ENCODE results near the gene ALAS2. TPM values are rescaled to one million over a fixed set of nuclear protein-coding genes. Genes with fewer than 3 reads are reported as not detected.
A peak's percentile ranks its signal among the peaks of the same experiment; 100 is the strongest.

The ALAS2 gene
- total RNA-seq, 1 experiment from 2014 or later = not detected

- Histone ChIP-seq H3K4me3 (ENCODE audit: low read length) (no peak overlapping the region), H3K27me3 (ENCODE audit: low read length) (no peaks in the 10 kb centered on the region), H3K9me3 (ENCODE audit: low read length) (no peaks in the 10 kb centered on the region; the same call in 1 of the 2 replicates), H3K27ac (ENCODE audit: low read length) (no peak overlapping the region), H3K36me3 (ENCODE audit: insufficient read depth, low read length) (no peaks in the 10 kb centered on the region), H2AFZ (ENCODE audit: low read length) (no peak overlapping the region), H3K4me2 (ENCODE audit: low read depth, low read length, poor library complexity, severe bottlenecking) (no peak overlapping the region), H3K79me2 (ENCODE audit: low read length) (no peaks in the 10 kb centered on the region), H3K4me1 (ENCODE audit: low read length) (no peaks in the 10 kb centered on the region), H3K9me2 (replicated peaks; ENCODE audit: insufficient read depth, low read length) (no peaks in the 10 kb centered on the region), H4K20me1 (ENCODE audit: insufficient read depth, low read depth, low read length) (no peaks in the 10 kb centered on the region), H3K9ac (ENCODE audit: low read length) (no peak overlapping the region)
- peak; percentile 58 for DNase-seq
Measured at GRCh38 chrX:55011294-55011693, 19.5 kb downstream of the ALAS2 start.

DNA sequence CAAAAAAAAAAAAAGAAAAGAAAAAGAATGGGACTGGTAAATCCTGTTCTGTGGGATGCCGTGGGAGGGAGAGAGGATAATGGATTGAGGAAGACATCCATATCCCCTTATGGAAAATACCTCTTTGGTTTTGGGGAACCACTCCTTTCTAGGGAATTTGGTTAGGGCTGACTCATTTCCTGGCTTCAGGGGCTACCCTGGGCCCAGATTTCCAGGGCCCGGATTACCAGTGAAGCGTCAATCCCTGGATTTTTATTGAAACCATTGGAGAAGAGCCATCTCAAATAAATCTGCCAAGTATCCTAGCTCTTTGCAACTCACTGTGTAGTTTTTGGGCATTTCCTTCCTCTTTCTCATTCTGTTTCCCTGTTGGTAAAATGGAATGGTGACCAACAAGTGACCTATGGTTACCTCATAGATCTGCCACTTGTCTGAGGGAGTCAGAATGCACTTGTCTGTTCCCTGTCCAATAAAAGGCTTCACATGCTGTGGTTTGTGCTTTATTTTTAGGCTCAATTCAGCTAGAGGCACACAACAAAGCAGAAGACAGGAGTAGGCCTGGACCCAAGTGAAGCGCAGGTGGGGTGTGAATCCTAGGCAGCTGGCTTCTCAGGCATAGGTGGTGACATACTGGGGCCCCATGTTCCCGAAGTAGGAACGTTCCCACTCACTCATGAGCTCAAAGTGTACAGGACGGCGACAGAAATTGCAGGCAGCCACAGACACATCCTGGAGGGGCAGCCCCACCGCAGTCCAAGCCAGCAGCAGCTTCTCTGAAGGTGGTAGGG lies 22.0 kb downstream of the ALAS2 start:
- Histone ChIP-seq H3K9me2 (replicated peaks; ENCODE audit: insufficient read depth, low read length) (no peaks in the 10 kb centered on the region), H2AFZ (ENCODE audit: low read length) (no peak overlapping the region), H3K9ac (ENCODE audit: low read length) (no peak overlapping the region), H3K4me3 (ENCODE audit: low read length) (no peak overlapping the region), H3K9me3 (ENCODE audit: low read length) (no peaks in the 10 kb centered on the region; the same call in 1 of the 2 replicates), H3K27me3 (ENCODE audit: low read length) (no peaks in the 10 kb centered on the region), H4K20me1 (ENCODE audit: insufficient read depth, low read depth, low read length) (no peaks in the 10 kb centered on the region), H3K4me1 (ENCODE audit: low read length) (no peaks in the 10 kb centered on the region), H3K4me2 (ENCODE audit: low read depth, low read length, poor library complexity, severe bottlenecking) (no peak overlapping the region), H3K36me3 (ENCODE audit: insufficient read depth, low read length) (peaks cover 2% of the 10 kb centered on the region; the same call in 1 of the 2 replicates), H3K79me2 (ENCODE audit: low read length) (no peaks in the 10 kb centered on the region), H3K27ac (ENCODE audit: low read length) (no peak overlapping the region)
- no peak for DNase-seq

DNA sequence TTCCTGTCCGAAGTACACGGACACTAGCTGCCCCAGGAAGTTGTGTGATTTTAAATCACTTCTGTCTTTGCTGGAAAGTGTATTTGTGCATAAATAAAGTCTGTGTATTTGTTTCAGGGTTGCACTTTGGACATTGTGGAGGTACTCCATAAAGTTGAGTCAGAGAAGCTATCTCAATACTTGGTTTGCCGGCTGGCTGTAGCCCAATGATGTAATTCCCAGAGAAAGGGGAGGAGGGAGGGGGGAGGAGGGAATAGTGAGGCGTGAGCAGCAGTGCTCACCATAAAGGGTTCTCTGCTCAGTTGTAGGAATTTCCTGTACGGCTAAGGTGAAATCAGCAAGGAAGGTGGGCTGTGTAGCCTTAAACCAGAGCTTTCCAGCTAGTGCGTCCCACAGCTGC lies 23.1 kb downstream of the ALAS2 start:
- H3K36me3 ChIP-seq (ENCODE audit: insufficient read depth, low read length) = peaks cover 7% of the 10 kb centered on the region; the same call in 1 of the 2 replicates
- no peak overlapping the region for H3K4me2 ChIP-seq (ENCODE audit: low read depth, low read length, poor library complexity, severe bottlenecking)
- no peak overlapping the region for H3K27ac ChIP-seq (ENCODE audit: low read length)
- no peak for DNase-seq
- H3K4me1 ChIP-seq (ENCODE audit: low read length) = no peaks in the 10 kb centered on the region
- H3K9me2 ChIP-seq (replicated peaks; ENCODE audit: insufficient read depth, low read length) = no peaks in the 10 kb centered on the region
- no peaks in the 10 kb centered on the region for H4K20me1 ChIP-seq (ENCODE audit: insufficient read depth, low read depth, low read length)
- H3K9ac ChIP-seq (ENCODE audit: low read length) = no peak overlapping the region
- H3K9me3 ChIP-seq (ENCODE audit: low read length) = no peaks in the 10 kb centered on the region
- no peak overlapping the region for H3K4me3 ChIP-seq (ENCODE audit: low read length)
- H3K79me2 ChIP-seq (ENCODE audit: low read length) = no peaks in the 10 kb centered on the region
- no peak overlapping the region for H2AFZ ChIP-seq (ENCODE audit: low read length)
- H3K27me3 ChIP-seq (ENCODE audit: low read length) = no peaks in the 10 kb centered on the region

DNA sequence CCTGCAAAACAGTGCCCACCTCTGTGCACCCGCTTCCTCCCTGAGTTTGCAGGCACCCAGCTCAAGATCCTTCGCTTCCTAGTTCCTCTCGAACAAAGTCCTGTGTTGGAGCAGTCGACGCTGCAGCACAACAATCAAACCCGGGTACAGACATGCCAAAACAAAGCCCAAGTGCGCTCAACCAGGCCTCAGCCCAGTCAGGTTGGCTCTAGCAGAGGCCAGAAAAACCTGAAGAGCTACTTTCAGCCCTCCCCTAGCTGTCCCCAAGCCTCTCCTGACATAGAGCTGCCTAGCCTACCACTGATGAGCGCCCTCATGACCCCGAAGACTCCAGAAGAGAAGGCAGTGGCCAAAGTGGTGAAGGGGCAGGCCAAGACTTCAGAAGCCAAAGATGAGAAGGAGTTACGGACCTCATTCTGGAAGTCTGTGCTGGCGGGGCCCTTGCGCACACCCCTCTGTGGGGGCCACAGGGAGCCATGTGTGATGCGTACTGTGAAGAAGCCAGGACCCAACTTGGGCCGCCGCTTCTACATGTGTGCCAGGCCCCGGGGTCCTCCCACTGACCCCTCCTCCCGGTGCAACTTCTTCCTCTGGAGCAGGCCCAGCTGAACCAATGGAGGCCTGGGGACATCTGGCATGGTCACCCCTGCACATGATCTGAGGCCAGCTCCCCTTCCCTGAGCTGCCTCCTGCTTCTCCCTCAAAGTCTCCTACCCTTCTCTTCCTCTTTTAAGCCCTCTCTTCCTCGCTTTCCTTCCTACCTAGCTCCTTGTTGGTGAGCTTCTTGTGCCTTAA lies 23.8 kb downstream of the ALAS2 start:
- DNase-seq = no peak
- no peaks in the 10 kb centered on the region for H4K20me1 ChIP-seq (ENCODE audit: insufficient read depth, low read depth, low read length)
- H3K9me3 ChIP-seq (ENCODE audit: low read length) = no peaks in the 10 kb centered on the region
- H3K36me3 ChIP-seq (ENCODE audit: insufficient read depth, low read length) = peaks cover 7% of the 10 kb centered on the region; the same call in 1 of the 2 replicates
- no peak overlapping the region for H3K4me3 ChIP-seq (ENCODE audit: low read length)
- H3K9ac ChIP-seq (ENCODE audit: low read length) = no peak overlapping the region
- no peak overlapping the region for H2AFZ ChIP-seq (ENCODE audit: low read length)
- no peaks in the 10 kb centered on the region for H3K27me3 ChIP-seq (ENCODE audit: low read length)
- H3K4me1 ChIP-seq (ENCODE audit: low read length) = no peaks in the 10 kb centered on the region
- no peaks in the 10 kb centered on the region for H3K9me2 ChIP-seq (replicated peaks; ENCODE audit: insufficient read depth, low read length)
- H3K4me2 ChIP-seq (ENCODE audit: low read depth, low read length, poor library complexity, severe bottlenecking) = no peak overlapping the region
- H3K79me2 ChIP-seq (ENCODE audit: low read length) = no peaks in the 10 kb centered on the region
- no peak overlapping the region for H3K27ac ChIP-seq (ENCODE audit: low read length)

DNA sequence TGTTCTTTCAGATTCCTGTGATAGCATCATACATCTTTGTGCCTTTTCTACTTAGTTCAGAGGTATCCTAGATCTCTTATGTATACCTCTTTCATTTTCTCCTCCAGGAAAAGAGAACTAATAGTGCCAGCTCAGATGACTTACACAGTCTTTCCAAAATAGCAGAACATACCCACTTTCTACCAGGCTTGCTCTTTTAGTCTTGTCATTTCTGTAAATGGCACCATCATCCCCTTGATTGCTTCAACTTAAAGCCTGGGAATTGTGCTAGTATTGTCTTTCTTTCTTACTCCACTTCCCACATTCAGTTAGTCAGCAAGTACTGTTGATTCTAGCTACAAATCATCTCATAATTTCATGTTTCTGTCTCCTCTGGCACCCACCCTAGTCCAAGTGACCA lies 25.5 kb downstream of the ALAS2 start:
- no peak overlapping the region for H3K4me2 ChIP-seq (ENCODE audit: low read depth, low read length, poor library complexity, severe bottlenecking)
- H3K9ac ChIP-seq (ENCODE audit: low read length) = no peak overlapping the region
- no peak for DNase-seq
- H2AFZ ChIP-seq (ENCODE audit: low read length) = no peak overlapping the region
- peaks cover 13% of the 10 kb centered on the region for H3K79me2 ChIP-seq (ENCODE audit: low read length)
- peaks cover 10% of the 10 kb centered on the region for H3K4me1 ChIP-seq (ENCODE audit: low read length)
- no peaks in the 10 kb centered on the region for H3K9me2 ChIP-seq (replicated peaks; ENCODE audit: insufficient read depth, low read length)
- H3K27me3 ChIP-seq (ENCODE audit: low read length) = no peaks in the 10 kb centered on the region
- no peaks in the 10 kb centered on the region for H4K20me1 ChIP-seq (ENCODE audit: insufficient read depth, low read depth, low read length)
- H3K4me3 ChIP-seq (ENCODE audit: low read length) = no peak overlapping the region
- H3K9me3 ChIP-seq (ENCODE audit: low read length) = no peaks in the 10 kb centered on the region
- H3K27ac ChIP-seq (ENCODE audit: low read length) = no peak overlapping the region
- peaks cover 7% of the 10 kb centered on the region; the same call in 1 of the 2 replicates for H3K36me3 ChIP-seq (ENCODE audit: insufficient read depth, low read length)

DNA sequence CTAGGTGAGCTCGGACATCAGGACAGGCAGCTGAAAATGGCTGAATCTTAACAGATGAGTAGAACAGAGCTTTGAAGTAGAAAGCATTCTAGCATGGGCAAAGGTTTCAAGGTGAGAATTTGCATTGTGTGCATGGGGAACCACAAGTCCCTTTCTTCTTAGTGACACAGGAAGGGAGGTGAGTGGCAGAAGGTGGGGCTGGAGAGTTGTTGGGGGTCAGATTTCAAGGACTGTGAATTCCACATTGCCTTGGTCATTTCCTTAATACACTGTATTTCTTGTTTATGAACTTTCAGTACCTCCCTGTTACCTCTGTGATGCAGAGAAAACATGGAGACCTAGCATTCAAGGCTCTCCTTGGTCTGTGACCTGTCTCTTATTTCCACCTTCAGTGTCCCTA lies 26.5 kb downstream of the ALAS2 start:
- Histone ChIP-seq H3K9me2 (replicated peaks; ENCODE audit: insufficient read depth, low read length) (no peaks in the 10 kb centered on the region), H2AFZ (ENCODE audit: low read length) (no peak overlapping the region), H3K4me3 (ENCODE audit: low read length) (no peak overlapping the region), H3K4me1 (ENCODE audit: low read length) (peaks cover 12% of the 10 kb centered on the region), H3K79me2 (ENCODE audit: low read length) (peaks cover 13% of the 10 kb centered on the region), H3K36me3 (ENCODE audit: insufficient read depth, low read length) (peaks cover 7% of the 10 kb centered on the region; the same call in 1 of the 2 replicates), H4K20me1 (ENCODE audit: insufficient read depth, low read depth, low read length) (no peaks in the 10 kb centered on the region), H3K9ac (ENCODE audit: low read length) (no peak overlapping the region), H3K27me3 (ENCODE audit: low read length) (no peaks in the 10 kb centered on the region), H3K27ac (ENCODE audit: low read length) (no peak overlapping the region), H3K9me3 (ENCODE audit: low read length) (no peaks in the 10 kb centered on the region), H3K4me2 (ENCODE audit: low read depth, low read length, poor library complexity, severe bottlenecking) (no peak overlapping the region)
- DNase-seq = no peak

DNA sequence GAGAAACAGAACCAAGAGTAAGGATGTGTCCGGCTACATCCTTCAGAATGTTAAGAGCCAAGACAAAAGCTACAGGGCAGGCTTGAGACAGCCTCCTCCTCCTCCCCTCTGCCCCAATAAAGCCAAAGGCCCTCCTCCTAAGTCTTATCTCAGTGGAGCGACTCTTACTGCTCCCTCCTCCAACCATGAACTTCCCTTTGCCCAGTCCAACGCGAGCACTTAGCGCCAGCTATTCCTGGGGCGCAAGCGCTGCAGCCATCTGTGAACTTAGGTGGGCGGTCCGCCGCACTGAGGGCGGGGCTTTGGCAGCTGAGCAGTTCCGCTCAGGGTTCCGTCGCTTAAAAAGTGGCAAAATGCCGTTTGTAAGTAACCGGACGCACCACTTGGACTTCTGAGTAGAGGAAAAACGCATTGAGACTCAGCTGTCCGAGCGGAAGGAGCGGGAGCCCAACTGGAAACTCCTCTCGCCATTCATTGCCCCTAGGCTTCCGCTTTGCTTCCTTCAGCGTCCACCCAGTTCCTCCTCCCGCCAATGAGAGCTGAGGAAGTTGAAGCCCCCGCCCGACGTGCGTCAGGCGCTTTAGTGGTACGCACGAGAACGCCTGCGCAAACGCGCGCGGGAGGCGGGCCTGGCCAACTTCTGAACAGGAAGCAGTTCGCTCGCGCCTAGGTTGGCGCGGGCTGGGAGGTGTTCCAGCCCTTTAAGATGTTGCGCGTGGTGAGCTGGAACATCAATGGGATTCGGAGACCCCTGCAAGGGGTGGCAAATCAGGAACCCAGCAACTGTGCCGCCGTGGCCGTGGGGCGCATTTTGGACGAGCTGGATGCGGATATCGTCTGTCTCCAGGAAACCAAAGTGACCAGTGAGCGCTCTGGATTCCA lies 30.8 kb downstream of the ALAS2 start, which contains the start of gene APEX2:
APEX2 (plus strand) TSS at position 647 of the 882 bp plus-strand sequence; CDS start at position 707, 60 bp downstream.
- peak; percentile 95 for DNase-seq
- no peaks in the 10 kb centered on the region for H4K20me1 ChIP-seq (ENCODE audit: insufficient read depth, low read depth, low read length)
- H3K27me3 ChIP-seq (ENCODE audit: low read length) = no peaks in the 10 kb centered on the region
- H3K9me2 ChIP-seq (replicated peaks; ENCODE audit: insufficient read depth, low read length) = no peaks in the 10 kb centered on the region
- peaks cover 7% of the 10 kb centered on the region; the same call in 1 of the 2 replicates for H3K36me3 ChIP-seq (ENCODE audit: insufficient read depth, low read length)
- peaks cover 13% of the 10 kb centered on the region for H3K79me2 ChIP-seq (ENCODE audit: low read length)
- peak within 1 kb of the TSS; percentile 76 for H3K4me2 ChIP-seq (ENCODE audit: low read depth, low read length, poor library complexity, severe bottlenecking)
- H3K4me3 ChIP-seq (ENCODE audit: low read length) = peak within 1 kb of the TSS; percentile 70
- H3K27ac ChIP-seq (ENCODE audit: low read length) = peak within 1 kb of the TSS; percentile 74
- peak within 1 kb of the TSS; percentile 77 for H3K9ac ChIP-seq (ENCODE audit: low read length)
- peaks cover 14% of the 10 kb centered on the region for H3K4me1 ChIP-seq (ENCODE audit: low read length)
- peak within 1 kb of the TSS; percentile 45; the same call in 1 of the 2 replicates for H2AFZ ChIP-seq (ENCODE audit: low read length)
- H3K9me3 ChIP-seq (ENCODE audit: low read length) = no peaks in the 10 kb centered on the region

All from Karpas-422 (cell line).